Measurements from ENCODE around the gene SLC34A3. TPM values are rescaled to one million over a fixed set of nuclear protein-coding genes. Genes with fewer than 3 reads are reported as not detected.

The SLC34A3 gene
- total RNA-seq, 1 donor from 2014 or later = not detected

DNA sequence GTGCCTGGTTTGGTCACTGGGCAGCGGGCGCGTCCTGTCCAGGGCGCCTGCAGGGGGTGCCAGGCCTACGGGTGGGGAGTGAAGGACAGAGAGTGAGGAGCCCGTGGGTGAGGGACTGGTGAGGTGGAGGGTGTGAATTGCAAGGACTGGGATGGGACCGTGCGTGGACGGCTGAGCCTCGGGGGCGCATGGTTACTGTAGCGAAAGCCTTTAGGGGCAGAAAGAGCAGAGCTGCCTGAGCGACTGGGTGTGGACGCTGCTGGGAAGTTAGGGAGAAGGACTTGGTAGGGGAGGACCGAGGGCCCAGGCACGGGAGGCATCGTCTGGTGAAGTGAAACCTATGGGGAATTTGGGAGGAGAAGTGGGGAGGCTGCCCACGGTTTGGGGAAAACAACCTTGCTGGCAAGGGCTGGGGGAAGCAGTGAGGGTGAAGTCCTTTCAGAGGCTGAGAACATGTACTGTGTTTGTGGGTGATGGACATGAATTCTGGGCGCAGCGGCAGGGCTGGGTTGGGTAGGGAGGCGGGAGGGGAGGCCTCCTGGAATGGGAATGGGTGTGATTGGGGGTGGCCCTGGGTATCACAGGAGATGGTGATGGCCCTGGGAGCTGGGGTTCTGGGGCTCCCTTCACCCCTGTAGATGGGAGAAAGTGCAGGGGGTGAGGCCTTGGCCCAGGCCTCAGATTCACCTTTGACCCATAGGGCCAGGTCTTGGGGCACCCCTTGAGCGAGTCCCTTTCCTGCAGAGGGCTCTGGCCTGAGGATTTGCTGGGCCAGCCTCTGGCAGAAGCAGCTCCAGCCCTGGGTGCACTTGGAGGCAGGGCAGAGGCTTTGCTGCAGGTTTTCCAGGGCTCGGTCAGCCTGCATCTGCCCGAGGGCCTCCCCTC is 45.1 kb downstream of the SLC34A3 start:
- DNase-seq = no peak

- peak; percentile 93 for DNase-seq
These were observed 46.0 kb downstream of the SLC34A3 start for GRCh38 chr9:137276473-137277328.

- peak; percentile 69 for DNase-seq
These were observed 46.8 kb downstream of the SLC34A3 start, which contains the start of gene TOR4A for GRCh38 chr9:137277329-137278041. TSS of gene TOR4A (plus strand) at chr9:137277726. CDS start at chr9:137278690, 964 bp downstream.

- no peak for DNase-seq
These were observed 47.5 kb downstream of the SLC34A3 start for GRCh38 chr9:137278061-137278701.

DNA sequence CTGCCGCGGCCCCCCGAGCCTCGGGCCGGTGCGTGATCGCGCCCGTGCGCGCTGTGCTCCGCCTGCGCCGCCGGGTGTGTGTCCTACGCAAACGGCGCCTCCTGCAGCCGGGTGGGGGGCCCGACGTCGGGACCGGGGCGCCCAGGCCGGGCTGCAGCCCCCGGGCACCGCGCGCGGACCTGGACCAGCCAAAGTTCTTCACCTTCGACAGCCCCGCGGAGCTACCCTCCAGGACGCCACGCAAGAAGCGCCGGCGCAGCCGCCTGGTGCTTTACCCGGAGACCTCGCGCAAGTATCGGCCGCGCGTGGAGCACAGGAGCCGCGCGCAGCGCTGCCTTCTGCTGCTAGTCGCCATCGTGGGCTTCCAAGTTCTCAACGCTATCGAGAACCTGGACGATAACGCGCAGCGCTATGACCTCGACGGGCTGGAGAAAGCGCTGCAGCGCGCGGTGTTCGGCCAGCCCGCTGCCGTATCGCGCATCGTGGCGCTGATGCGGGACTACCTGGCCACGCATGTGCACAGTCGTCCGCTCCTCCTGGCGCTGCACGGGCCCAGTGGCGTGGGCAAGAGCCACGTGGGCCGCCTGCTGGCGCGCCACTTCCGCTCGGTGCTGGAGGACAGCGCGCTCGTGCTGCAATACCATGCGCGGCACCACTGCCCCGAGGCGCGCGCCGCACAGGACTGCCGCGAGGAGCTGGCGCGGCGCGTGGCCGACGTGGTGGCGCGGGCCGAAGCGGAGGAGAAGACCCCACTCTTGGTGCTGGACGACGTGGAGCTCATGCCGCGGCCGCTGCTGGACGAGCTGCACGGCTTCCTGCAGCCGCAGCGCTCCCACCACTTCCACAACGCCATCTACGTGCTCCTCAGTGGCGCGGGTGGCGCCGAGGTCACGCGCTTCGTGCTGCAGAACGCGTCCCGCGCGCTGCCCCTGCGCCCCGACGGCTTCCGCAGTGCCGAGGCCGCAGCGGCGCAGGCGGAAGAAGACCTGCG is 48.3 kb downstream of the SLC34A3 start:
- no peak for DNase-seq

GRCh38 chr9:137279741-137280473 is 49.2 kb downstream of the SLC34A3 start:
- DNase-seq = no peak

GRCh38 chr9:137280474-137281344 is 50.0 kb downstream of the SLC34A3 start:
- DNase-seq = no peak

DNA sequence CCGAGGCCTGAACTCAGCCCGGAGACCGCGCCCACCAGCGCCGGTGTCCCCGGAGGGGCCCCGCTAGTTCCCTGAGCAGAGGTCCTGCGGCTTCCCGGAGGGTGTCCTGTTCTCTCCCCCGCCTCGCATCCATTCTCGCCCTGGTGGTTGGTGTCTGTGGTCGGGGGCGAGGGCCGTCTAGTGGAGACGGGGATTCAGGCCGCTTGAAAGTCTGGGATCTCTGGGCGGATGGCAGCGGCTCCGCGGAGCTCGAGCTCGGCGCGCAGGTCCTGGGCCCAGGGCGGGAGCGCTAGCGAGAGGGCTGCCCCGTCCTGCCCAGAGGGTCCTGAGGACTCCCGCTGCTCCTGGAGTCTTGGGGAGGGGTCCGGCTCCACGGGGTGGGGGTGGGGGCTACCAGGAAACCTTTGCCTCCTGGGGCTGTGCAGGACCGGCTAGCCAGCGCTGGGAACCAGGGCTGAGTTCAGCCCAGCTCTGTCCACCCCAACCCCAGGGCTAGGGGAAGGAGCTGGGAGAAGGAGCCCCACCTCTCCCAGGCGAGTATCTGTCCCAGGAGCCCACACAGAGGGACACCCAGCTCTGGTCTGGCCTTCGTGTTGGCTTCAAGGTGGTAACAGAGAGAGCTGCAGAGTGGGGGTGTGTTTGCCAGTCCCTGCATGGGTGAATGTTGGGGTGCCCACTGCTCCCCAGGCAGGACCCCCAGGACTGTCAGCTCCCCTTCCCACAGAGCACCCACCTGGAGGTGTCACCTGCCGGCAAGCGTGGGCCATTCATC is 50.8 kb downstream of the SLC34A3 start:
- peak; percentile 30 for DNase-seq

Other genes with a start within 250 kb of the SLC34A3 start
- gene LCNL1, start 247.9 kb upstream of the SLC34A3 start, total RNA-seq = 0.31 TPM
- 21.7 TPM for gene PAXX, start 238.5 kb upstream of the SLC34A3 start, total RNA-seq
- gene CLIC3, start 234.3 kb upstream of the SLC34A3 start, total RNA-seq = 4.9 TPM
- 16.6 TPM for gene ABCA2, start 202.7 kb upstream of the SLC34A3 start, total RNA-seq
- 0.10 TPM for gene FUT7, start 198.8 kb upstream of the SLC34A3 start, total RNA-seq
- 27.0 TPM for gene NPDC1, start 184.7 kb upstream of the SLC34A3 start, total RNA-seq
- gene ENTPD2, start 176.8 kb upstream of the SLC34A3 start, total RNA-seq = 7.3 TPM
- gene SAPCD2, start 160.3 kb upstream of the SLC34A3 start, total RNA-seq = 5.6 TPM
- gene UAP1L1, start 153.4 kb upstream of the SLC34A3 start, total RNA-seq = 3.2 TPM
- 59.5 TPM for gene MAN1B1, start 143.9 kb upstream of the SLC34A3 start, total RNA-seq
- gene DPP7, start 116.2 kb upstream of the SLC34A3 start, total RNA-seq = 22.8 TPM
- 1.1 TPM for gene GRIN1, start 91.7 kb upstream of the SLC34A3 start, total RNA-seq
- 18.9 TPM for gene LRRC26, start 60.9 kb upstream of the SLC34A3 start, total RNA-seq
- gene TMEM210, start 58.8 kb upstream of the SLC34A3 start, total RNA-seq = not detected
- 29.8 TPM for gene ANAPC2, start 42.3 kb upstream of the SLC34A3 start, total RNA-seq
- gene SSNA1, start 42.2 kb upstream of the SLC34A3 start, total RNA-seq = 57.3 TPM
- 5.7 TPM for gene TPRN, start 30.2 kb upstream of the SLC34A3 start, total RNA-seq
- 38.3 TPM for gene TMEM203, start 25.3 kb upstream of the SLC34A3 start, total RNA-seq
- gene NDOR1, start 25.2 kb upstream of the SLC34A3 start, total RNA-seq = 3.0 TPM
- gene RNF208, start 8.7 kb upstream of the SLC34A3 start, total RNA-seq = not detected
- gene CYSRT1, start 5.7 kb upstream of the SLC34A3 start, total RNA-seq = 3.3 TPM
- gene RNF224, start 3.4 kb upstream of the SLC34A3 start, total RNA-seq = not detected
- 172 TPM for gene TUBB4B, start 10.4 kb downstream of the SLC34A3 start, total RNA-seq
- gene STPG3, start 20.4 kb downstream of the SLC34A3 start, total RNA-seq = not detected
- 50.9 TPM for gene NELFB, start 24.4 kb downstream of the SLC34A3 start, total RNA-seq
- gene TOR4A, start 46.8 kb downstream of the SLC34A3 start, total RNA-seq = 5.4 TPM
- 18.8 TPM for gene NRARP, start 71.4 kb downstream of the SLC34A3 start, total RNA-seq
- gene EXD3, start 192.3 kb downstream of the SLC34A3 start, total RNA-seq = 19.9 TPM
- 1.2 TPM for gene NOXA1, start 192.5 kb downstream of the SLC34A3 start, total RNA-seq
- 0.31 TPM for gene ENTPD8, start 210.5 kb downstream of the SLC34A3 start, total RNA-seq
- 10.7 TPM for gene NSMF, start 228.4 kb downstream of the SLC34A3 start, total RNA-seq

All from tongue (tissue), 2 donors.